ENCODE results near the gene LRRC74B. TPM values are rescaled to one million over a fixed set of nuclear protein-coding genes. Genes with fewer than 3 reads are reported as not detected.
"Not testable (repeated sequence)": the region's sequence is repeated elsewhere in the genome, so short reads cannot be mapped to it uniquely, and the experiment has no call there.

Gene LRRC74B
- polyA plus RNA-seq, 10 donors, result 0.05 to 0.49 (median 0.16) TPM; not detected in 3

DNA sequence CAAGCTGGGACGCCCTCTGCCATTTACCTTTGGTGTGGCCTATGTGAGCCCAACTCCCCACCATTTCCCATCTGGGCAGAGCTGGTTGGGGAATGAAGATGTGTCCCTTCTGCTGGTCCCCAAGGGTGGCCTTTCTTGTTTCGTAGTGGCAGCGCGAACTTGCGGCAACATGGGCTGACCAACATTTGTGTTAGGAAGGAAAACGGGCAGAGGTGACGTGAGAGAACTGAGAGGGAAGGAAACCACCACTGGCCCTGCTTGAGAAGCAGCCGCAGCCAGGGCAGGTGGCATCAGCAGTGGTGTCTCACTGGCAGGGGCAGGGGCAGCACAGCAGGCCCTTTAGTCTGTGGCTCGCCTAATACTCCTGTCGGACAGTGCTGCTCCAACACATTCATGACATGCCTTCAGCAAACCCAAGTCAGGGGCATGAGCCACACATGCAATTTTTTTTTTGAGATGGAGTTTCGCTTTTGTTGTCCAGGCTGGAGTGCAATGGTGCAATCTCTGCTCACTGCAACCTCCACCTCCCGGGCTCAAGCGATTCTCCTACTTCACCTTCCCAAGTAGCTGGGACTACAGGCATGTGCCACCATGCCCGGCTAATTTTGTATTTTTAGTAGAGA is 29.9 kb downstream of the LRRC74B start:
- no peak for DNase-seq

DNA sequence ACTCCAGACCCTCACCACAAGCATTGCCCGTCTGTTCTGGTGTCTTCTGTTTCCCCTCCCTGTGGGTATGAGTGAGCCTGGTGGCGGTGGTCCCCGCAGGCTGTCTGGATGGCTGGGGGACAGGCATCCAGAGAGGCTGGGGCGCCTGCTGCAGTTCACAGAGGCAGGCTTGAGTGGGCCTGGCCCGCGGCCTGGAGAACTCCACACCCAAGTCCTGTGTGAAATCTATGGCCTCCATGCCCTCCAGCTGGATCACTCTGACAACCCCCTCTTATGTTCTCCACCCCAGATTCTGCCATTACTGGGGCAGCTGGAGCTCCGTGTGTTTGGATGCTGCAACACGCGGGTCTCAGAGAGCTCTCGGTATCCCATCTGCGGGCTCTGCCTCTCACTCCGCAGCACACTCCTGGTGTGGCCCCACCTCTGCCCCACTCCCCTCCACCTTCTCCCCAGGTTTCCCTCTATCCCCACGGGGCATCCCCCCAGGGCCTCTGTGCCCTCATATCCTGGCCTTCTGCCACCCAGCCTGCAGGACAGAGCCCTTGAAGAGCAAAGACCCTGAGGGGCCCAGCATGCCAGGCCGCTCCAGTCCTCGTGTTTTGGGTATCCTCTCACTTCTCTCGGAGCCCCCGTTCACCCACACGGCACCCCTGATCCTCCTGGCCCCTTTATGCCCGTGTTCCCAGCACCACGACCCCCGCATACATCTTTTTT is 31.3 kb downstream of the LRRC74B start:
- DNase-seq, result peak in 1 of 3 donors; percentile 12

GRCh38 chr22:21077884-21078508 is 32.2 kb downstream of the LRRC74B start:
- DNase-seq, result no peak

DNA sequence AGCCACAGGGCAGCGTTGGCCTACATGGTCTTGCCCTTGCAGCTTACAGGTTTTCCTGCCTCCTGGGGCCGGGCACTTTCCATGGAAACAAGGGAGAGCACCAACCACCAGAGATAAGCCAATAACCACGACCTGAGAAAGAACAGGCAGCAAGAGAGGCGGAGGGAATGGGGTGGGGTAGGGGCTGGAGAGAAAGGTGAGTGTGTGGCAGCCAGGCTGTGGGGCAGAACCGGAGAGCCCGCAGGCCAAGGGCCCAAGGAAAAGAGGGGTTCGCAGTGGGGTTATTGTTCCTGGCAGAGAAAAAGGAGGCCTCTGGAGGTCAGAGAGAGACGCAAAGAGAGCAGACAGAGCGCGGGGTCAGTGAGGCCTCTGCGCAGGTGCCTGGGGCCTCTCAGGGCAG is 33.2 kb downstream of the LRRC74B start:
- no peak for DNase-seq

DNA sequence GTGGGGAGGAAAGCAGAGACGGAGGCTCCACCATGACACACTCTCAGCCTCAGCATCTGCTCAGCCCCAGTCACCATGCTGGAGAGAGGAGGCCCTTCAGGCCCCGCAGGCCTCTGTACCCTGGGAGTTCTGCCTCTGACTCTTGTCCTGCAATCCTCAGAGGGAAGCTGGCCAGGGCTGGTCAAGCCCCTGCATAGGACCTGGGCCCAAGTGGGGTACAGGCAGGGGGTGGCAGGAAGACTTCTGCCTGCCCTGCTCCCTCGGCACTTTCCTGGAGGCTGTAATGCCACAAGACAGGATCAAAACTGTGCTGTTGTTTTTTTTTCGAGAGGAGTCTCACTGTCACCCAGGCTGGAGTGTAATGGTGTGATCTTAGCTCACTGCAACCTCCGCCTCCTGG is 33.7 kb downstream of the LRRC74B start:
- DNase-seq, result no peak

DNA sequence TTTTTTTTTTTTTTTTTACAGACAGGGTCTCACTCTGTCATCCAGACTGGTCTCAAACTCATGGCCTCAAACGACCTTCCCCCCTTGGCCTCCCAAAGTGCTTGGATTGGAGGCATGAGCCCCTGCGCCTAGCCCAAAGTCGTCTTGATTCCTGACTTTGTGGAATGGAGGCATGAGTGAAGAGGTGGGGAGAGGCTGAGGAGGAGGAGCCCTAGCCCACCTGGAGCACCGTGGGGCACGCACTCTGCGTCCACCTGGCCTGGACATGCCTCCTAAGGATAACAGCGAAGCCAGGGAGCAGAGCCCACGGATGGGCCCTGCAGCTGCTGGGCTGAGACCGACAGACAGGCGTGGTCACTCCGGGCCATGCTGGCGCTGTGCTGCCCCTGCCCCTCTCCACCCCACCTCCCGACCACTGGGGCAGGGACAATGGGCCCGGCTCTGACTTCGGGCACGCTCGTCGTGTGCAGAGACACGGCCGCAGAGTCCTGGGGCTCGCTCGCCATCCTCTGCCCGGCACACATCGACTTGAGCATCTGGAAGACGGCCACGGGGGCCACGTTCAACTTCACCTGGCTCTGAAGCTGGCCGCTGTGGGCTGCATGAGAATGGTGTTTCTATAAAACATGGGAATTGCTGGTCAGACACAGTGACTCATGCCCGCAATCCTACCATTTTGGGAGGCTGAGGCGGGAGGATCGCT is 34.8 kb downstream of the LRRC74B start:
- no peak for DNase-seq

- DNase-seq, result no peak
Measured at GRCh38 chr22:21082248-21082647, 36.5 kb downstream of the LRRC74B start.

DNA sequence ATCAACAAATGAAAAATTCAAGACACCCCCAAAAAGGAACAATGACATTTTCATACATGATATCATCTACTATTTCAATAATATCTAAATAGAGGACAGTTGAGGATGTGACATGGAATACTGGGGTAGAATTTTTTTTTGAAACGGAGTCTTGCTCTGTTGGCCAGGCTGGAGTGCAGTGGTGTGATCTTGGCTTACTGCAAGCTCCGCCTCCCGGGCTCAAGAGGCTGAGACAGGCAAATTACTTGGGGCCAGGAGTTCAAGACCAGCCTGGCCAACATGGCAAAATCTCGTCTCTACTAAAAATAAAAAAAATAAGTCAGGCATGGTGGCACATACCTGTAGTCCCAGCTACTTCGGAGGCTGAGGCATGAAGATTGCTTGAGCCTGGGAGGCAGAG is 41.4 kb downstream of the LRRC74B start:
- DNase-seq, result no peak

DNA sequence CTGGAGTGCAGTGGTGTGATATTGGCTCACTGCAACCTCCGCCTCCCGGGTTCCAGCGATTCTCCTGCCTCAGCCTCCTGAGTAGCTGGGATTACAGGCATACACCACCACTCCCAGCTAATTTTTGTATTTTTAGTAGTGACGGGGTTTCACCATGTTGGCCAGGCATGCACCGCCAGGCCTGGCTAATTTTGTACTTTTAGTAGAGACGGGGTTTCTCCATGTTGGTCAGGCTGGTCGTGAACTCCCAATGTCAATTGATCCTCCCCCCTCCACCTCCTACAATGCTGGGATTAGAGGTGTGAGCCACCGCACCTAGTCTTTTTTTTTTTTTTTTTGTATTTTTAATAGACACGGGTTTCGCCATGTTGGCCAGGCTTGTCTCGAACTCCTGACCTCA is 42.2 kb downstream of the LRRC74B start:
- DNase-seq, result not testable (repeated sequence)

GRCh38 chr22:21091220-21091619 is 45.5 kb downstream of the LRRC74B start:
- DNase-seq, result not testable (repeated sequence)

DNA sequence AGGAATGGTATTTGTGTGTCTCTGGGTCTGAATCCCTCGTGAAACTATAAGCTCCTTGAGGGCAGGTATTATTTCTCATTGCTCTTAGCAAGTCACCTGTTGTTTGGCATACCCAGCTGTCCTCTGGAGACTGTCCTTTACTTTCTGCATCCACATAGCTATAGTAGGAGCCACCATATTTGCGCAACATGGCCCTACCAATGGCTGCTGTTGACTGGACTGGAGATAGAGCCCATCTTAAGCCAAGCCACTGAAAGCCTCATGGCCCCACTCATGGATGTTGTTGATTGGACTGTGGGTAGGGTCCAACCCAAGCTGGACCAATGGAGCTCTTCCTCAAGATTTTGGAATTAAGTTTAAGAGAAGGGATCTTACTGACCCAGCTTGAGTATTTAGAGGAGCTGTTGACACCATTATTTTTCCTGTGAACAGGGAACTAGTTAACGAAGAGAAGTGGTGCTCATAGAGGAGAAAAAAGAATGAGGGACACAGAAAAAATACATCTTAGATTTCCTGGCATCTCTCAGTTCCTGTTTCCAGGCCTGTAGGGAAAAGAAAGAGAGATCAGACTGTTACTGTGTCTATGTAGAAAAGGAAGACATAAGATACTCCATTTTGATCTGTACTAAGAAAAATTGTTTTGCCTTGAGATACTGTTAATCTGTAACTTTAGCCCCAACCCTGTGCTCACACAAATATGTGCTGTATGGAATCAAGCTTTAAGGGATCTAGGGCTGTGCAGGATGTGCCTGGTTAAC is 47.2 kb downstream of the LRRC74B start:
- DNase-seq, result no peak

GRCh38 chr22:21093555-21094137 is 47.9 kb downstream of the LRRC74B start:
- not testable (repeated sequence) for DNase-seq

- DNase-seq, result no peak
Measured at GRCh38 chr22:21094911-21095772, 49.4 kb downstream of the LRRC74B start.

DNA sequence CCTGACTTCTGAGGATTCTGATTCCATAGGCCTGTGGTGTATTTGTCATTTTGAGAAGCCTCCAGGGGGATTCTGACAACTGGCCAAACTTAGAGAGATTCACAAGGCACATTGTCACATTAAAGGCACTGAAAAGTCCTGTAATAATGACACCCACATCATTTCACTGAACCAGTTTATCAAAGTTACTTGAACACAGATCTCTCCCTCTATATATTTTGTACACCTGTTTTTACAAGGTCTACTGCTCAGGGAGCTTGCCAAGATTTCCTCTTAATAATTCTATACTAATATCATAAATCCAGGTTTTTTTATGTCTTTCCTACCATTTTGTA is 50.0 kb downstream of the LRRC74B start:
- DNase-seq, result no peak

GRCh38 chr22:21096878-21097277 is 51.1 kb downstream of the LRRC74B start:
- not testable (repeated sequence) for DNase-seq

- no peak for DNase-seq
Measured at GRCh38 chr22:21098099-21098671, 52.4 kb downstream of the LRRC74B start.

GRCh38 chr22:21099578-21099977 is 53.8 kb downstream of the LRRC74B start:
- DNase-seq, result no peak

DNA sequence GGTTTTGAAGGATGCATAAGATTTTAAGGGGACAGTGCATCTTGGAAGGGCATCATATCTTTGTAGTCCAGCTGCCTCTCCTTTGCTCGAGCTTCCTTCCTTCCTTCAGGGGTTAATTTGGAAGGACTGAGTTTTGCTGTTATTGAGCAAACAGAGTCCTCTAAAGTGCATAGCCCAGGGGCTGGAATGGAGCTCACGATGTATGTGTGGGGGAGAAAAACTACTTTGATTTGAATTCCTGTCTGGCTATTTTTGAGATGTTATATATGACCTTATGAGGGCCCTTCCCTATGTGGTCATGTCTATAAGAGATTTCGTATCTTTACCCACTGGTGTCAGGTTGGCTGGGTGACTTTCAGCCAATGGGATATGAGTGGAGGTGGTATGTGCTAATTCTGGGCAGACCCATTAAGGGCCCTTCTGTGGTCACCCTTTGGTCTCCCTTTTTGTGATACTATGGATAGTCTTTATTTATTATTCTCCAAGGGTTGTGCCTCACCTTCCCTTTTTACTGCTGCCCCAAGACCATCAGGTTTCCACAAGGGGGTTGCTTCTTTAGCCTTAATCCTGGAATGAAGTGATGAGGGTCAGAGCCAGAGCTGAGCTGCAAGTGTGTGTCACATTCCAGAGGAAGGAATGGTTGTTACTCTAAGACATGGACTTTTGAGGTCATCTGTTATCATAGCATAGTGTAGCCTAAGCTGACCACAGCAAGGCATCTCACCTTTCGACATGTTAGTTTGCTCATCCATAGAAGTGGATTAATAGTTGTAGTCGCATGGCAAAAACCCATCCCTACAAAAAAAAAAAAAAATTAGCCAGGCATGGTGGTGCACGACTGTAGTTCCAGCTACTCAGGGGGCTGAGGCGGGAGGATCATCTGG is 54.6 kb downstream of the LRRC74B start:
- DNase-seq, result no peak
